Stimulated activated CD8-positive, alpha-beta memory T cell treated with anti-CD3 and anti-CD28 coated beads, Interleukin-2, amount 100 ng/mL, for 48 hours (primary cell): Measurements from ENCODE around the gene ABHD16B.

Experiments used
- DNase-seq, 2 donors: peaks; one replicate each; pipeline ENCODE4 v3.0.0-alpha.2; 2020; ENCODE audit warnings: low read depth in 2 of 2

Gene ABHD16B

DNA sequence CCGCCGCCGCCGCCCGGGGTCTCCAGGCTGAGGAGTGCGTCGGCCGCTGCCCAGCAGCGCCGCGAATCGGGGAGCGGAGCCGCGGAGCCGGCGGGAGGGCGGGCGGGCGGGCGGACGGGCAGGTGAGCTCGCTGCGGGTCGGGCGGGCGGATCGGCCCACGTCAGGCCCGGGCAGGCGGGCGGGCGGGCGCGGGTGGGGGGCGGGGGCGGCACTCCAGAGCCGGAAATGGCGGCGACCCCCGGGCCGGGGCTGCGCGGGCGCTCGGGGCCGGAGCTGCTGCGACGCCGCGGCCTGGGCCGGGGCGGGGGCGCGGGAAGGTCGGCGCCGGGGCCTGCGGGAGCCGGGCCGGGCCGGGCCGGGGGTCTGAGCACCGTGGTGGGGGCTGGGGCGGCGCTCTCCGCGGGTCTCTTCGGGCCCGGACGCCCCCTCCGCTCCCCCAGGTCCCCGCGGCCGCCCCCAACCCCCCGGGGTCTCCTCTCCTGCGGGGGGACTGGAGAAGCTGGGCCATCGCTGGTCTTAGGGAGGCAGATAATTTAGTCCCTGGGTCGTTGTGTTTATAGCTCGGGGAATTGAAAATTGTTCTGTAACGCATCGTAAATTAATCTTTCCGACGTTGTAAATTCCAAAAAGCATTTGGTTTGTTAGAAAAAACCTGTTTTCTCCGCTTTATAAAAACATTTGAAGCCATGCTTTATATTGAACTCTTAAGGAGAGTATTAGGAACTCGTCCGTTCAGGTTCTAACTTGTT lies 34.1 kb downstream of the ABHD16B start:
- DNase-seq: no peak

DNA sequence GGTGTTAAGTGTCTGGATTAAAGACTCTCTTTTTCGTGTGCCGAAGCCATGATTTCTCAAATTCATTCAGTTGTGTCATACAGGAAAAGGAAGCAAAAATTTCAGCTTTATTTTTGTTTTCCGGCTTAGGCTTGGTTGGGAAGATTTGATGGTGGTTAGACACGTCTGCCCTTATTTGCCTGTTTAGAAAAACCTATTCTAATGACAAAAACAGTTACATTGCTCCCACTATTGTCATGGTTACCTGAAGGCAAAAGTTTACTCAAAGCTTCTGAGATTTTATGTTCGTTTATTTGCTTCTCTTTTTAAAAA lies 34.6 kb downstream of the ABHD16B start:
- DNase-seq: no peak

DNA sequence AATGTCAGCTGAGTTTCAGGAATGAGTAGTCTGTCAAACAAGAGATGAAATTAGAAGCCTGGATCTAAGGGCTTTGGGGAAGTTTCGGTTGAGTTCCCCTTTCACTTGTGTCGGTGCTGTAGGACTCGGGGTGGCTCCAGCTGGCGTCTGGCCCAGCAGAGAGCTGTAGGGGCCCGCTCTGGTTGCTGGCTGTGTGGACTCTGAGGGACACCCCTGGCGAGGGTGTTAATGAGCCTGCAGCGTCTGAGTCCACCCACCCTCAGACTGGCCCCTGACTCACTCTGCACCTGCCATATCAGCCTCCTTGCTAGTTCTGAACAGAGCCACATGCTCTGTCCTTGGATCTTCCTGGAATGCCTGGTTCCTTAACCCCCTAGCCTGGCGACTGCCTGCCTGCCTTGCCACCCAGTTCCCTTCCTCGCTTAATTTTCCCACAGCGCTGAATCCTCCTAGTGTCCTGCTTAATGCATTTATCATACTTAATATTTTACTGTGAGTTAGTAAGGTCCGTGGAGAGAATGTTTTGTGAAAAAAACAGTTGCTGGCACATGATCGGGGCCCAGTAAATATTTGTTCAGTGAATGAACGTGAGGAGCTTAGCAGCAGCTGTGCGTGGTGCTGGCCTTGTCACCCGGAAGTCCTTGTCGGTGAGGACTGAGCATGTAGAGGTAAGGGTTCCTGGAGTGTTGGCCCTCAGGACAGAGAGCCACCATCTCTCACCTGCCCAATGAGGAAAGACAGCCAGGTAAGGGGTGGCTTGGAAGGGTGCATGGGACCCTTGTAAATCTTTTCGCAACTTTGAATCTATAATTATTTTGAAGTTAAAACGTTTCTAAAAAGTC lies 35.2 kb downstream of the ABHD16B start:
- DNase-seq: no peak

GRCh38 chr20:63897978-63898561 lies 36.8 kb downstream of the ABHD16B start:
- no peak for DNase-seq

- no peak for DNase-seq
Measured at GRCh38 chr20:63898882-63899558, 37.7 kb downstream of the ABHD16B start.

DNA sequence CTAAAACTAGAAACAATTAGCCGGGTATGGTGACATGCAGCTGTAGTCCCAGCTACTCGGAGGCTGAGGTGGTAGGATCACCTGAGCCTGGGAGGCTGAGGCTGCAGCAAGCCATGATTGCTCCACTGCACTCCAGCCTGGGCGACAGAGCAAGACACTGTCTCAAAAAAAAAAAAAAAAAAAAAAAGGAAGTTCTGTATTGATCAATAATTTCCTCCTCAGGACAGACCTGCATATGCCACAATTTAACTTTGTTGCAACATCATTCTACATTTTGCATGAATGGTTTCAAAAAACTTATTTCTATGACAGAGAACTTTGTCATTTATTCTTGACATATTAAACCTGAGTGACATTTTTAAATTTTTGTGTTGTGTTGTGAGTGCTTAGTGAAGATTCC lies 39.1 kb downstream of the ABHD16B start:
- no peak for DNase-seq

GRCh38 chr20:63903796-63904561 lies 42.7 kb downstream of the ABHD16B start:
- no peak for DNase-seq

GRCh38 chr20:63908008-63908682 lies 46.8 kb downstream of the ABHD16B start:
- DNase-seq: no peak

DNA sequence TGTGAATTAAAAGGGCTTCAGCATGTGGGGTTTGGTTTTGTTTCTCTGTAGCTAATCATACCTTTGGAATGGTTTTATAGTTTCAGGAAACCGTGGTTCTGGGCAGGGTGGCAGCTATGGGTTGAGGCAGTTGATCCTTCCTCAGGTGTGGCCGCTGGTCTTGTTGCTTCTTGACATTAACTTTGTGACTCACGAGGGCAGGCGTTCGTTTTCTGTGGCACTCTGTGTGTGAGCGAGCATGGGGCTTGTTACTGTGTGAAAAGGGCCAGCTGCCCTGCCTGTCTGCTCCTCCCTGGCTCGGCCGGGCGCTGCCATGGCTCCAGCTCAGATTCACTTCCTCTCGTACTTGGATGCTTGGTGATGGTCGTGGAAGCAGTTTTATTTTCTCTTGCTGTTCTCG lies 49.9 kb downstream of the ABHD16B start:
- DNase-seq: no peak
